ENCODE results near the gene HOOK1.

DNA sequence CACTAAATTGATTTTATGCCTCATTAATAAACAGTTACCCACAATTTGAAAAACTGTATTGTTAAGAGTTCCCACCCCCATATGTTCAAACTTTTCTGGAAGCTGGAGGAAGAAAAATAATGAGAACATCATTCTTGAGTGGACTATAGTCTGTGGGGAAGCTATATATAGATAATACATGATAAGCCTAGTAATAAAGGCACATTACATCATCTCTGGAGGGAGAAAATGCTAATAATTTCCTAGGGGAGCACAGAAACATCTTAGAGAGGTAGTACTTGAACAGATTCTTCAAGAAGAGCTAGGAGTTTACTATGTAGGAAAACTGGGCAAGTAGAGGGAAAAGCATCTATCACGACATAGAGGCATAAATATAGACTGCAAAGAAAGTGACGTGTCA, 92.2 kb downstream of the HOOK1 start:
- no peak for TF ChIP-seq POLR2A (IDR thresholded peaks at IDR 0.05)
- TF ChIP-seq, protein P1, sequence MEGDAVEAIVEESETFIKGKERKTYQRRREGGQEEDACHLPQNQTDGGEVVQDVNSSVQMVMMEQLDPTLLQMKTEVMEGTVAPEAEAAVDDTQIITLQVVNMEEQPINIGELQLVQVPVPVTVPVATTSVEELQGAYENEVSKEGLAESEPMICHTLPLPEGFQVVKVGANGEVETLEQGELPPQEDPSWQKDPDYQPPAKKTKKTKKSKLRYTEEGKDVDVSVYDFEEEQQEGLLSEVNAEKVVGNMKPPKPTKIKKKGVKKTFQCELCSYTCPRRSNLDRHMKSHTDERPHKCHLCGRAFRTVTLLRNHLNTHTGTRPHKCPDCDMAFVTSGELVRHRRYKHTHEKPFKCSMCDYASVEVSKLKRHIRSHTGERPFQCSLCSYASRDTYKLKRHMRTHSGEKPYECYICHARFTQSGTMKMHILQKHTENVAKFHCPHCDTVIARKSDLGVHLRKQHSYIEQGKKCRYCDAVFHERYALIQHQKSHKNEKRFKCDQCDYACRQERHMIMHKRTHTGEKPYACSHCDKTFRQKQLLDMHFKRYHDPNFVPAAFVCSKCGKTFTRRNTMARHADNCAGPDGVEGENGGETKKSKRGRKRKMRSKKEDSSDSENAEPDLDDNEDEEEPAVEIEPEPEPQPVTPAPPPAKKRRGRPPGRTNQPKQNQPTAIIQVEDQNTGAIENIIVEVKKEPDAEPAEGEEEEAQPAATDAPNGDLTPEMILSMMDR (IDR thresholded peaks at IDR 0.05): no peak
